GM12864 (cell line): ENCODE data around the gene AP5S1.
A peak's percentile ranks its signal among the peaks of the same experiment; 100 is the strongest.
"Not testable (repeated sequence)": the region's sequence is repeated elsewhere in the genome, so short reads cannot be mapped to it uniquely, and the experiment has no call there.

Source experiments
- DNase-seq: peaks from one replicate; pipeline ENCODE4 v3.0.0-alpha.2; 2011; ENCODE audit warnings: low read depth
- H3K4me3 ChIP-seq: 2 replicates; pipeline ENCODE4 v1.5.1; 2011; ENCODE audit warnings: mild to moderate bottlenecking, low read depth, low read length, control low read depth
- CTCF ChIP-seq: IDR thresholded peaks from 2 replicates; pipeline ENCODE4 v1.5.1; 2011; ENCODE audit warnings: low read depth, mild to moderate bottlenecking, moderate library complexity, low read length, control low read depth, inconsistent platforms; ENCODE audit errors: missing control alignments

The AP5S1 gene

GRCh38 chr20:3820901-3821727 lies 767 bp downstream of the AP5S1 start:
- H3K4me3 ChIP-seq = peak overlapping the region; percentile 78

GRCh38 chr20:3821996-3822395 lies 1.6 kb downstream of the AP5S1 start:
- TF ChIP-seq CTCF = no peak
- H3K4me3 ChIP-seq = no peak overlapping the region
- DNase-seq = no peak

More at GRCh38 chr20:3820901-3821727, 767 bp downstream of the AP5S1 start:
- no peak for DNase-seq
- TF ChIP-seq CTCF = no peak

GRCh38 chr20:3823881-3824280 lies 3.5 kb downstream of the AP5S1 start:
- no peak for DNase-seq
- no peak for TF ChIP-seq CTCF
- H3K4me3 ChIP-seq = no peak overlapping the region

GRCh38 chr20:3825526-3825925 lies 5.2 kb downstream of the AP5S1 start:
- no peak for TF ChIP-seq CTCF
- DNase-seq = no peak
- H3K4me3 ChIP-seq = no peak overlapping the region

GRCh38 chr20:3826420-3826819 lies 6.1 kb downstream of the AP5S1 start:
- no peak overlapping the region for H3K4me3 ChIP-seq
- DNase-seq = no peak
- no peak for TF ChIP-seq CTCF

- DNase-seq = no peak
- H3K4me3 ChIP-seq = no peak overlapping the region
- TF ChIP-seq CTCF = no peak
Measured at GRCh38 chr20:3828798-3829197, 8.5 kb downstream of the AP5S1 start.

- DNase-seq, H3K4me3 ChIP-seq: not testable (repeated sequence)
Measured at GRCh38 chr20:3829891-3830290, 9.5 kb downstream of the AP5S1 start.
